ENCODE results near the gene B3GNT5. TPM values are rescaled to one million over a fixed set of nuclear protein-coding genes. Genes with fewer than 3 reads are reported as not detected.

Gene B3GNT5
- total and polyA plus RNA-seq, 9 of the 15 experiments (the other 6 are each of a cell fraction or from before 2014, with no cell fraction given), result 8.8 to 23.8 (median 14.4) TPM

GRCh38 chr3:183244981-183245476 lies 8.0 kb upstream of the B3GNT5 start (continued):
- TF ChIP-seq ZBTB26 (CRISPR knock-in tag; IDR thresholded peaks at IDR 0.05) (no peak), HIVEP1 (CRISPR knock-in tag; IDR thresholded peaks at IDR 0.05) (no peak), PHF8 (IDR thresholded peaks at IDR 0.05; ENCODE audit: borderline replicate concordance, low read length) (no peak), ZNF232 (CRISPR knock-in tag; IDR thresholded peaks at IDR 0.05) (no peak)

- POLR2A ChIA-PET, result no interaction called here
- DNase-seq (ENCODE audit: extremely low read depth in 1 of 4, low spot score in 3 of 4), result no peak
- H3K4me1 ChIP-seq (replicated peaks in 1 of 2; ENCODE audit: control insufficient read depth in 2 of 2, insufficient read depth in 2 of 2, low read length in 2 of 2), result no peaks in the 10 kb centered on the region; a peak in 1 of 5 replicates
- peaks cover 8% of the 10 kb centered on the region for H3K9me3 ChIP-seq (replicated peaks; ENCODE audit: control insufficient read depth, insufficient read depth, low read depth, low read length)
- no TSS peak for BruUV-seq (replicated peaks)
- intact Hi-C loops (cut with micrococcal nuclease), result no loop called here
- H3K9me1 ChIP-seq (ENCODE audit: control insufficient read depth, insufficient read depth, low read length), result no peaks in the 10 kb centered on the region
- no peak overlapping the region for H2AFZ ChIP-seq (ENCODE audit: low read depth, low read length)
- FAIRE-seq, result no peak
- in situ Hi-C loops (cut with MboI), result no loop called here
- no peaks in the 10 kb centered on the region for H3K79me2 ChIP-seq (ENCODE audit: control insufficient read depth, insufficient read depth, low read length)
- H3K4me3 ChIP-seq, result no peak overlapping the region
- TF ChIP-seq NR2C2 (CRISPR knock-in tag; IDR thresholded peaks at IDR 0.05) (no peak), NR2C2 (tag; IDR thresholded peaks at IDR 0.05) (no peak), BRF1 (IDR thresholded peaks at IDR 0.05; ENCODE audit: borderline replicate concordance, extremely low read depth, insufficient read length) (no peak), RBM39 (optimal IDR thresholded peaks at IDR 0.05; ENCODE audit: low read depth, low read length) (no peak), NR2C1 (IDR thresholded peaks at IDR 0.05) (no peak), NR2C1 (tag; IDR thresholded peaks at IDR 0.05) (no peak)
- no peak overlapping the region for H3K27ac ChIP-seq (ENCODE audit: extremely low read depth, low read depth, low read length)
- ATAC-seq, result no peak
- CTCF ChIA-PET (ENCODE audit: low intra/inter-chr PET ratio), result no interaction called here
- no peaks in the 10 kb centered on the region for H3K36me3 ChIP-seq (ENCODE audit: control insufficient read depth, insufficient read depth, low read length)
- H3K27me3 ChIP-seq (ENCODE audit: control insufficient read depth in 2 of 2, insufficient read depth in 2 of 2, low read length in 2 of 2), result no peaks in the 10 kb centered on the region; a peak in 1 of 5 replicates
- H4K20me1 ChIP-seq (replicated peaks; ENCODE audit: control insufficient read depth, insufficient read depth, low read length), result no peaks in the 10 kb centered on the region
- no peak overlapping the region for H3K9ac ChIP-seq (ENCODE audit: insufficient read depth in 1 of 2, low read depth in 2 of 2, low read length in 2 of 2)
- H3K4me2 ChIP-seq (ENCODE audit: insufficient read depth, low read length), result no peak overlapping the region
- 32% methylated on average over 6 of the region's 6 CpGs for WGBS (ENCODE audit: insufficient coverage, low coverage, missing lambda C conversion rate)
Measured at GRCh38 chr3:183247011-183247589, 6.0 kb upstream of the B3GNT5 start.
